NCI-H1048 (cell line): ENCODE data around the gene IZUMO1.

Experiments used
- DNase-seq: peaks from one replicate; lab custom pipeline; 2025; lab: John Stamatoyannopoulos, UW

Gene IZUMO1

GRCh38 chr19:48757089-48757675, 10.5 kb upstream of the IZUMO1 start:
- DNase-seq: no peak

GRCh38 chr19:48756686-48757085, 10.0 kb upstream of the IZUMO1 start:
- DNase-seq: no peak

- no peak for DNase-seq
Observed at GRCh38 chr19:48756212-48756611, 9.5 kb upstream of the IZUMO1 start.

- no peak for DNase-seq
Observed at GRCh38 chr19:48755787-48756186, 9.1 kb upstream of the IZUMO1 start.

GRCh38 chr19:48755084-48755641, 8.5 kb upstream of the IZUMO1 start, which contains the start of gene FGF21:
Gene FGF21 (plus strand): TSS chr19:48755524. CDS start chr19:48756237, 713 bp downstream.
- no peak for DNase-seq

- peak; percentile 79 for DNase-seq
Observed at GRCh38 chr19:48752496-48753365, 6.0 kb upstream of the IZUMO1 start, which contains the start of gene FUT1. Gene FUT1 (minus strand): TSS chr19:48752641. CDS start chr19:48751281, 1,360 bp downstream.

GRCh38 chr19:48751845-48752495, 5.3 kb upstream of the IZUMO1 start:
- no peak for DNase-seq

- DNase-seq: no peak
Observed at GRCh38 chr19:48750771-48751504, 4.2 kb upstream of the IZUMO1 start.

- DNase-seq: no peak
Observed at GRCh38 chr19:48750351-48750750, 3.6 kb upstream of the IZUMO1 start.

GRCh38 chr19:48749571-48750198, 3.0 kb upstream of the IZUMO1 start:
- DNase-seq: no peak

GRCh38 chr19:48746110-48746509, 599 bp downstream of the IZUMO1 start:
- no peak for DNase-seq

- no peak for DNase-seq
Observed at GRCh38 chr19:48745208-48745995, 1.3 kb downstream of the IZUMO1 start.

GRCh38 chr19:48742096-48742495, 4.6 kb downstream of the IZUMO1 start:
- no peak for DNase-seq

GRCh38 chr19:48741129-48741999, 5.3 kb downstream of the IZUMO1 start:
- no peak for DNase-seq

- no peak for DNase-seq
Observed at GRCh38 chr19:48740164-48740972, 6.3 kb downstream of the IZUMO1 start, which contains the start of gene RASIP1. Gene RASIP1 (minus strand): TSS chr19:48740610. CDS start chr19:48740282, 328 bp downstream.

- DNase-seq: no peak
Observed at GRCh38 chr19:48739404-48740163, 7.1 kb downstream of the IZUMO1 start.

GRCh38 chr19:48738557-48739403, 7.9 kb downstream of the IZUMO1 start:
- peak; percentile 87 for DNase-seq
